Measurements from ENCODE around the gene RAPGEF3.

- TF ChIP-seq, protein P1, sequence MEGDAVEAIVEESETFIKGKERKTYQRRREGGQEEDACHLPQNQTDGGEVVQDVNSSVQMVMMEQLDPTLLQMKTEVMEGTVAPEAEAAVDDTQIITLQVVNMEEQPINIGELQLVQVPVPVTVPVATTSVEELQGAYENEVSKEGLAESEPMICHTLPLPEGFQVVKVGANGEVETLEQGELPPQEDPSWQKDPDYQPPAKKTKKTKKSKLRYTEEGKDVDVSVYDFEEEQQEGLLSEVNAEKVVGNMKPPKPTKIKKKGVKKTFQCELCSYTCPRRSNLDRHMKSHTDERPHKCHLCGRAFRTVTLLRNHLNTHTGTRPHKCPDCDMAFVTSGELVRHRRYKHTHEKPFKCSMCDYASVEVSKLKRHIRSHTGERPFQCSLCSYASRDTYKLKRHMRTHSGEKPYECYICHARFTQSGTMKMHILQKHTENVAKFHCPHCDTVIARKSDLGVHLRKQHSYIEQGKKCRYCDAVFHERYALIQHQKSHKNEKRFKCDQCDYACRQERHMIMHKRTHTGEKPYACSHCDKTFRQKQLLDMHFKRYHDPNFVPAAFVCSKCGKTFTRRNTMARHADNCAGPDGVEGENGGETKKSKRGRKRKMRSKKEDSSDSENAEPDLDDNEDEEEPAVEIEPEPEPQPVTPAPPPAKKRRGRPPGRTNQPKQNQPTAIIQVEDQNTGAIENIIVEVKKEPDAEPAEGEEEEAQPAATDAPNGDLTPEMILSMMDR (IDR thresholded peaks at IDR 0.05; ENCODE audit: control extremely low read depth in 1 of 3, insufficient read depth in 1 of 3, low read depth in 1 of 3, low read length in 3 of 3), result no peak
- no peak for TF ChIP-seq TBP (IDR thresholded peaks at IDR 0.05; ENCODE audit: low read depth, low read length)
- TF ChIP-seq HDAC6 (IDR thresholded peaks at IDR 0.05; ENCODE audit: low read depth, low read length), result no peak
- TF ChIP-seq, protein P2, sequence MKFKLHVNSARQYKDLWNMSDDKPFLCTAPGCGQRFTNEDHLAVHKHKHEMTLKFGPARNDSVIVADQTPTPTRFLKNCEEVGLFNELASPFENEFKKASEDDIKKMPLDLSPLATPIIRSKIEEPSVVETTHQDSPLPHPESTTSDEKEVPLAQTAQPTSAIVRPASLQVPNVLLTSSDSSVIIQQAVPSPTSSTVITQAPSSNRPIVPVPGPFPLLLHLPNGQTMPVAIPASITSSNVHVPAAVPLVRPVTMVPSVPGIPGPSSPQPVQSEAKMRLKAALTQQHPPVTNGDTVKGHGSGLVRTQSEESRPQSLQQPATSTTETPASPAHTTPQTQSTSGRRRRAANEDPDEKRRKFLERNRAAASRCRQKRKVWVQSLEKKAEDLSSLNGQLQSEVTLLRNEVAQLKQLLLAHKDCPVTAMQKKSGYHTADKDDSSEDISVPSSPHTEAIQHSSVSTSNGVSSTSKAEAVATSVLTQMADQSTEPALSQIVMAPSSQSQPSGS (IDR thresholded peaks at IDR 0.05; ENCODE audit: low read length), result no peak
- no peak for TF ChIP-seq POLR2AphosphoS5 (IDR thresholded peaks at IDR 0.05; ENCODE audit: low read depth, low read length)
- TF ChIP-seq, protein P3, sequence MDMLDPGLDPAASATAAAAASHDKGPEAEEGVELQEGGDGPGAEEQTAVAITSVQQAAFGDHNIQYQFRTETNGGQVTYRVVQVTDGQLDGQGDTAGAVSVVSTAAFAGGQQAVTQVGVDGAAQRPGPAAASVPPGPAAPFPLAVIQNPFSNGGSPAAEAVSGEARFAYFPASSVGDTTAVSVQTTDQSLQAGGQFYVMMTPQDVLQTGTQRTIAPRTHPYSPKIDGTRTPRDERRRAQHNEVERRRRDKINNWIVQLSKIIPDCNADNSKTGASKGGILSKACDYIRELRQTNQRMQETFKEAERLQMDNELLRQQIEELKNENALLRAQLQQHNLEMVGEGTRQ (IDR thresholded peaks at IDR 0.05; ENCODE audit: low read length), result no peak
- no peak for TF ChIP-seq NANOG (IDR thresholded peaks at IDR 0.05; ENCODE audit: insufficient read depth, low read depth, low read length, poor library complexity, severe bottlenecking)
- no peak for TF ChIP-seq ZNF274 (IDR thresholded peaks at IDR 0.05; ENCODE audit: borderline replicate concordance, extremely low read depth, low read length)
These were observed 7.7 kb downstream of the RAPGEF3 start for GRCh38 chr12:47750916-47751470.

Measured in H1 (cell line).